K562 (cell line): ENCODE results near the gene GAL3ST1. TPM values are rescaled to one million over a fixed set of nuclear protein-coding genes. Genes with fewer than 3 reads are reported as not detected.

Experiments
- ATAC-seq: fragments of 200-7000 bp; cut with Tn5 transposase; 3 replicates; pipeline ENCODE4 v1.9.1; 2020; ENCODE audit warnings: moderate library complexity
- BruUV-seq: library from RNA; stranded (reverse); fragments of 400-500 nt; replicated peaks from 2 replicates; lab custom pipeline; 2021; lab: Mats Ljungman, UMichigan
- CTCF ChIA-PET: fragments of 300-600 bp; formaldehyde crosslinking; extraction: SDS; loops from one replicate; lab custom pipeline; 2021; ENCODE audit warnings: low intra/inter-chr PET ratio; lab: Yijun Ruan, JAX
- POLR2A ChIA-PET: fragments of 300-600, 350-650 bp; sonication (Branson Sonifier 250); formaldehyde crosslinking; extraction: SDS; loops from one replicate; lab custom pipeline; 2021; ENCODE audit warnings: antibody characterized with exemption, inconsistent platforms; lab: Yijun Ruan, JAX
- DNase-seq, 4 experiments: peaks; one replicate each; pipeline versions ENCODE4 v3.0.0 to v3.0.0-alpha.2; 2011 to 2018; ENCODE audit warnings: low spot score in 3 of 4, mixed read lengths in 3 of 4; ENCODE audit errors: extremely low read depth in 1 of 4
- FAIRE-seq: peaks from 2 replicates; lab custom pipeline; 2011; peaks lifted over from hg19 to GRCh38; lab: Jason Lieb, UNC
- H2AFZ ChIP-seq: 2 replicates; pipeline ENCODE4 v1.6.0; 2011; ENCODE audit warnings: low read depth, low read length, control low read depth, inconsistent platforms
- H3K27ac ChIP-seq: fragments of 200-600 bp; 3 replicates; pipeline ENCODE4 v1.8.0; 2011; ENCODE audit warnings: low read depth, mild to moderate bottlenecking, control low read depth, inconsistent platforms, low read length, moderate library complexity, mixed read lengths; ENCODE audit errors: extremely low read depth
- H3K27me3 ChIP-seq, 2 experiments: fragments of 300-600 bp in 1 of 2; 2 replicates in 1 of 2; 3 replicates in 1 of 2; pipeline versions ENCODE4 v1.6.0 to v1.8.0; 2011; ENCODE audit warnings: inconsistent platforms in 2 of 2, low read length in 2 of 2, mild to moderate bottlenecking in 1 of 2, mixed read lengths in 1 of 2, moderate library complexity in 1 of 2; ENCODE audit not compliant: control insufficient read depth in 2 of 2, insufficient read depth in 2 of 2
- H3K36me3 ChIP-seq: fragments of 300-600 bp; 3 replicates; pipeline ENCODE4 v1.8.0; 2011; ENCODE audit warnings: mild to moderate bottlenecking, low read length, inconsistent platforms; ENCODE audit not compliant: control insufficient read depth, insufficient read depth
- H3K4me1 ChIP-seq, 2 experiments: fragments of 200-600 bp in 1 of 2; replicated peaks in 1 of 2; 2 replicates in 1 of 2; 3 replicates in 1 of 2; pipeline versions ENCODE4 v1.5.1 to v1.8.0; 2011; ENCODE audit warnings: inconsistent platforms in 2 of 2, low read length in 2 of 2, mild to moderate bottlenecking in 1 of 2, mixed read lengths in 1 of 2, moderate library complexity in 1 of 2; ENCODE audit not compliant: control insufficient read depth in 2 of 2, insufficient read depth in 2 of 2
- H3K4me2 ChIP-seq: 2 replicates; pipeline ENCODE4 v1.6.1; 2011; ENCODE audit warnings: low read length, control low read depth, inconsistent platforms, mixed read lengths; ENCODE audit not compliant: insufficient read depth
- H3K4me3 ChIP-seq: fragments of 200-600 bp; sonication (generic), shearing (Covaris generic); 2 replicates; pipeline ENCODE4 v1.5.1; 2016; ENCODE audit warnings: control low read depth, inconsistent platforms
- H3K79me2 ChIP-seq: fragments of 200-600 bp; 3 replicates; pipeline ENCODE4 v1.8.0; 2011; ENCODE audit warnings: low read length, inconsistent platforms; ENCODE audit not compliant: control insufficient read depth, insufficient read depth
- H3K9ac ChIP-seq, 2 experiments: 2 replicates each; pipeline versions ENCODE4 v1.6.0 to v1.6.1; 2011; ENCODE audit warnings: low read depth in 2 of 2, low read length in 2 of 2, control low read depth in 1 of 2, inconsistent platforms in 1 of 2, mild to moderate bottlenecking in 1 of 2, mixed read lengths in 1 of 2; ENCODE audit not compliant: insufficient read depth in 1 of 2
- H3K9me1 ChIP-seq: one replicate; pipeline ENCODE4 v1.6.0; 2011; ENCODE audit warnings: inconsistent platforms, mild to moderate bottlenecking, low read length, moderate library complexity; ENCODE audit not compliant: control insufficient read depth, insufficient read depth
- H3K9me3 ChIP-seq: replicated peaks from 2 replicates; pipeline ENCODE4 v1.5.1; 2011; ENCODE audit warnings: low read depth, low read length, inconsistent platforms; ENCODE audit not compliant: control insufficient read depth, insufficient read depth
- H4K20me1 ChIP-seq: replicated peaks from 2 replicates; pipeline ENCODE4 v1.6.1; 2011; ENCODE audit warnings: low read length, inconsistent platforms, mixed read lengths; ENCODE audit not compliant: control insufficient read depth, insufficient read depth
- CBFA2T3 ChIP-seq: fragments of 450-650 bp; IDR thresholded peaks from 2 replicates; pipeline ENCODE4 v1.6.1; 2017
- IRF1 ChIP-seq: sonication (generic); formaldehyde crosslinking; IDR thresholded peaks from 2 replicates; pipeline ENCODE4 v1.8.0; 2022; ENCODE audit warnings: missing genetic modification reagents, mild to moderate bottlenecking, borderline replicate concordance
- KAT2B ChIP-seq: IDR thresholded peaks from one replicate; pipeline ENCODE4 v1.6.1; 2012; ENCODE audit warnings: low read depth, mild to moderate bottlenecking, control low read depth, inconsistent platforms, low read length, moderate library complexity
- RB1 ChIP-seq: fragments of 450-650 bp; IDR thresholded peaks from 2 replicates; pipeline ENCODE4 v1.6.1; 2017; ENCODE audit warnings: low read depth, mild to moderate bottlenecking
- WGBS: fragments of 100-300 bp; shearing (Covaris generic); methylation state at CpG from one replicate; pipeline ENCODE4 v1.1.6; 2016; ENCODE audit warnings: low coverage, mixed read lengths; ENCODE audit not compliant: insufficient coverage; ENCODE audit errors: missing lambda C conversion rate; 5-methylcytosine and 5-hydroxymethylcytosine counted together
- in situ Hi-C: fragments of 300-500 bp; cut with MboI; formaldehyde crosslinking; loops from 4 replicates; pipeline ENCODE4 v1.15.0; 2018; ENCODE audit warnings: inconsistent platforms, mixed read lengths
- intact Hi-C: fragments of 100-400 bp; cut with micrococcal nuclease; formaldehyde crosslinking; loops from 2 replicates; pipeline ENCODE4 v1.14.2; 2022
- polyA plus RNA-seq, 8 experiments: library from polyadenylated mRNA; depleted of rRNA in 4 of 8; stranded (reverse) in 5 of 8; unstranded in 3 of 8; fragments of >200 nt; fragmentation: Nextera tagmentation in 2 of 8; fragmentation: Illumina TruSeq in 1 of 8; extraction: Ambion mirVana in 2 of 8; extraction: Trizol in 1 of 8; gene quantifications; 2 replicates each; pipeline versions ENCODE4 v1.2.1 to v1.2.3, GENCODE V29; 2011 to 2014; ENCODE audit warnings: inconsistent platforms in 1 of 8, missing spikeins in 1 of 8
- total RNA-seq, 7 experiments: library from RNA; depleted of rRNA in 6 of 7; stranded (reverse); fragments of >200 nt in 6 of 7; fragmentation: Illumina TruSeq in 2 of 7; extraction: Trizol in 2 of 7; gene quantifications; 2 replicates each; pipeline versions ENCODE4 v1.2.1 to v1.2.3, GENCODE V29; 2011 to 2021; ENCODE audit warnings: low replicate concordance in 1 of 7
- TF ChIP-seq, protein P1 (sequence below): sonication (generic); formaldehyde crosslinking; IDR thresholded peaks from 2 replicates; pipeline ENCODE4 v1.8.0; 2022; ENCODE audit warnings: mild to moderate bottlenecking, missing genetic modification reagents

Gene GAL3ST1
- total and polyA plus RNA-seq, 9 of the 15 experiments (the other 6 are each of a cell fraction or from before 2014, with no cell fraction given): 0.03 to 1.9 (median 0.33) TPM; not detected in 1

DNA sequence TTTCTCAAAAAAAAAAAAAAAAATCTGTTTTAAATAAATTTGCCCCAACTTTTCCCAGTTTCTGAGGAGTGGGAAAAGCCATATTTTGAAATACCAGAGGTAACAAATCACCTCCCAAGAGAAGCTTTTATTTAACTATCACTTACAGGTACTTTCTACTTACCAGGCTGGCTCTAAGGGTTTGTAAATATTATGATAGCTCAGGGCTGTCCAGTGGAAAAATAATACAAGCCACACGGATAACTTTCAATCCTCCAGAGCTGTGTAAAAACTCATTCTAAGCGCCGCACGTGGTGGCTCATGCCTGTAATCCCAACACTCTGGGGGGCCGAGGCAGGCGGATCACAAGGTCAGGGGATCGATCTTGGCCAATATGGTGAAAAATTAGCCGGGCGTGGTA lies 63.4 kb downstream of the GAL3ST1 start (continued):
- TF ChIP-seq IRF1 (CRISPR knock-in tag) (no peak), RB1 (no peak)
- TF ChIP-seq, protein P1, sequence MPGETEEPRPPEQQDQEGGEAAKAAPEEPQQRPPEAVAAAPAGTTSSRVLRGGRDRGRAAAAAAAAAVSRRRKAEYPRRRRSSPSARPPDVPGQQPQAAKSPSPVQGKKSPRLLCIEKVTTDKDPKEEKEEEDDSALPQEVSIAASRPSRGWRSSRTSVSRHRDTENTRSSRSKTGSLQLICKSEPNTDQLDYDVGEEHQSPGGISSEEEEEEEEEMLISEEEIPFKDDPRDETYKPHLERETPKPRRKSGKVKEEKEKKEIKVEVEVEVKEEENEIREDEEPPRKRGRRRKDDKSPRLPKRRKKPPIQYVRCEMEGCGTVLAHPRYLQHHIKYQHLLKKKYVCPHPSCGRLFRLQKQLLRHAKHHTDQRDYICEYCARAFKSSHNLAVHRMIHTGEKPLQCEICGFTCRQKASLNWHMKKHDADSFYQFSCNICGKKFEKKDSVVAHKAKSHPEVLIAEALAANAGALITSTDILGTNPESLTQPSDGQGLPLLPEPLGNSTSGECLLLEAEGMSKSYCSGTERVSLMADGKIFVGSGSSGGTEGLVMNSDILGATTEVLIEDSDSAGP: no peak
- TF ChIP-seq, all 486 proteins: peak for 0

GRCh38 chr22:30508216-30508615 lies 66.2 kb downstream of the GAL3ST1 start:
- Histone ChIP-seq H3K36me3 (no peaks in the 10 kb centered on the region), H3K9me1 (no peaks in the 10 kb centered on the region), H3K4me2 (no peak overlapping the region), H3K79me2 (no peaks in the 10 kb centered on the region), H3K4me1 (peaks cover 12 to 25% of the 10 kb centered on the region in 2 experiments; a peak in 4 of 5 replicates), H3K4me3 (no peak overlapping the region), H3K9me3 (no peaks in the 10 kb centered on the region), H2AFZ (peak overlapping the region; percentile 34; the same call in 1 of the 2 replicates), H3K9ac (no peak overlapping the region), H3K27ac (no peak overlapping the region), H4K20me1 (no peaks in the 10 kb centered on the region), H3K27me3 (no peaks in the 10 kb centered on the region)
- intact Hi-C loops: no loop called here
- ChIA-PET POLR2A (interaction anchor here (0.6 to 1.5 kb wide), 3 partner anchors 9 to 245 kb away, joined by 3 read pairs; no protein-coding TSS in a partner anchor), CTCF (no interaction called here)
- DNase-seq: no peak
- no TSS peak for BruUV-seq
- in situ Hi-C loops: no loop called here
- 0 out of 2 replicates have a peak, but pooled peaks have one; percentile 4 for TF ChIP-seq CBFA2T3
- TF ChIP-seq KAT2B: no peak
- FAIRE-seq: no peak
- WGBS: 82% methylated on average over 4 of the region's 5 CpGs
- no peak for ATAC-seq
